Body of pancreas (tissue), 4 donors: ENCODE data around the gene NOTCH4.

ENCODE experiments used
- POLR2A ChIP-seq, 3 donors: fragments of 450-650 bp; IDR thresholded peaks; one replicate each; pipeline ENCODE4 v1.6.1; 2016; ENCODE audit warnings: antibody characterized with exemption in 3 of 3, mild to moderate bottlenecking in 2 of 3
- TF ChIP-seq, protein P1 (sequence below), 7 experiments: fragments of 450-650 bp in 4 of 7; fragments of 200-600 bp in 3 of 7; sonication (generic) in 3 of 7; IDR thresholded peaks; one replicate each; pipeline ENCODE4 v1.5.1; 2016 to 2019; ENCODE audit warnings: antibody characterized with exemption in 7 of 7

DNA sequence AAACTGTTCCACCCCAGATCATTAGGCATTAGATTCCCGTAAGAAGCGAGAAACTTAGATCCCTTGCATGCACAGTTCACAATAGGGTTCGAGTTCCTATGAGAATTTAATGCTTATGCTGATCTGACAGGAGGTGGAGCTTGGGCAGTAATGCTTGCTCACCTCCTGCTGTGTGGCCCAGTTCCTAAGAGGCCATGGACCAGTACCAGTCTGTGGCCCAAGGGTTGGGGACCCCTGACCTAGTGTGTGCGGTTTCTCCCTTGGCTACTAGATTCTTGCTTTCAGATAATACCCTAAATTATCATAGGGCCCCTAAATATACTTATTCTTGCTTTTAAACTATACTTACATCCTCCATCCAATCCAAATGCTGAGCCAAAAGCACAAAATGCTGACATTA is 29.5 kb downstream of the NOTCH4 start:
- TF ChIP-seq, protein P1, sequence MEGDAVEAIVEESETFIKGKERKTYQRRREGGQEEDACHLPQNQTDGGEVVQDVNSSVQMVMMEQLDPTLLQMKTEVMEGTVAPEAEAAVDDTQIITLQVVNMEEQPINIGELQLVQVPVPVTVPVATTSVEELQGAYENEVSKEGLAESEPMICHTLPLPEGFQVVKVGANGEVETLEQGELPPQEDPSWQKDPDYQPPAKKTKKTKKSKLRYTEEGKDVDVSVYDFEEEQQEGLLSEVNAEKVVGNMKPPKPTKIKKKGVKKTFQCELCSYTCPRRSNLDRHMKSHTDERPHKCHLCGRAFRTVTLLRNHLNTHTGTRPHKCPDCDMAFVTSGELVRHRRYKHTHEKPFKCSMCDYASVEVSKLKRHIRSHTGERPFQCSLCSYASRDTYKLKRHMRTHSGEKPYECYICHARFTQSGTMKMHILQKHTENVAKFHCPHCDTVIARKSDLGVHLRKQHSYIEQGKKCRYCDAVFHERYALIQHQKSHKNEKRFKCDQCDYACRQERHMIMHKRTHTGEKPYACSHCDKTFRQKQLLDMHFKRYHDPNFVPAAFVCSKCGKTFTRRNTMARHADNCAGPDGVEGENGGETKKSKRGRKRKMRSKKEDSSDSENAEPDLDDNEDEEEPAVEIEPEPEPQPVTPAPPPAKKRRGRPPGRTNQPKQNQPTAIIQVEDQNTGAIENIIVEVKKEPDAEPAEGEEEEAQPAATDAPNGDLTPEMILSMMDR (IDR thresholded peaks at IDR 0.05) = no peak
- TF ChIP-seq POLR2A (IDR thresholded peaks at IDR 0.05) = no peak
